HTERT RPE-1 (cell line): ENCODE results near the gene EPHA6.

Source experiments
- in situ Hi-C: fragments of 300-500 bp; cut with MboI; formaldehyde crosslinking; loops from 4 replicates; pipeline ENCODE4 v1.14.3; 2020; ENCODE audit warnings: low sequenced_read_pairs

Gene EPHA6

DNA sequence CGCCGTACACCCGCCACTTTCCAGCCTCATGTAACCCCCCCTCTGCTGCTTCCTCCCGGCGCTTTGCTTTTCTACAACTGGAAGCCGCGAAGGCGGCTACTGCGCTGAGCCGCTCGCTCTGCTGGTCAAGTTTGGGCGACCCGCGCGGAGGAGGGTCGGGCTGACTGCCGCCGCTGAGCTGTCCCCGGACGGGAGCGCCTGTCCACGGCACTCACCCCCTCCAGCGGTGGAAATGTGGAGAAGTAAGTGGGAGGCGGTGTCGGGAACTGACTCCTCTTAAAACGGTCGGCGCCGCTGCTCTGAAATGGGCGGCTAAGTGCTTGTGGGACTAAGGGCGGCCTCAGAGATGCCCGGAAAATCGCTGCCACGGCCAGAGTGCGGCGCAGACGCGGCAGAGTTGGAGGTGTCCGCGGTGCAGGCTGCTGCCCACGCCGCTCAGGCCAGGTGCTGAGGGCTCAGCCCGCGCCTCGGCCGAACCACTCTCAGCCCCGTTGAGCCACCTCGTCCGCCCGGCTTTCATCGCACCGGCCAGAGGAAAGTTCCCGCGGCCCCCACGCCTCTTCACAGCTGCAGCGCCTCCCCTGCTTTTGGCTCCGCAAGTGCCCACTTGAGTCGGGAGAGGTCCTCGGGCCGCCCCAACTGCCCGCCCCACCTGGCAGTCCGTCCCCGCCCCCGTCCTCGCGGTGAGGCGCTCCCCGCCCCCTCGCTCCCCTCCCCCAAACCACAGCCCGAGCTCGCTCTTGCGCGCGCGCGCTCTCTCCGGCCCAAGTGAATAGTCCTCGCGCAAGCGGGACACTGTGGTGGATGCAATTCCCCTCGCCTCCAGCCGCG is at the start of gene EPHA6:
Gene EPHA6 (plus strand): TSS at position 775 of the 831 bp plus-strand sequence.
- in situ Hi-C loops, result no loop called here

DNA sequence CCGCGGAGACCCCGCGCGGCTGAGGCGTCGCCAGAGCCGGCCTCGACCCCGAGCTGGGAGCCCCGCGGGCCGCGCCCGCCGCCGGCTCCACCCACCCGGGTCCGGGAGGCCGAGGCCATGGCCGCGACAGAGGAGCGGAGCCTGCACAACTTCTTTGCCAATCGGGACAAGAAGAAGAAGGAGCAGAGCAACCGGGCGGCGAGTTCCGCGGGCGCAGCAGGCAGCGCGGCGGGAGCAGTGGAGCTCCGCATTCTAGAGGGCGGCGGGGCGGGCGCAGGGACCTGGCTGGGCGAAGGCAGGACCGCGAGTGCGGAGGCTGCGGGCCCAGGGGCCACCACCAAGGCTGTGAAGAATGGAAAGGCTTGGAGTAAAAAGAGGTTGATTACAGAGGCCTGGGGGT is 37.6 kb upstream of the EPHA6 start:
- in situ Hi-C loops, result no loop called here

DNA sequence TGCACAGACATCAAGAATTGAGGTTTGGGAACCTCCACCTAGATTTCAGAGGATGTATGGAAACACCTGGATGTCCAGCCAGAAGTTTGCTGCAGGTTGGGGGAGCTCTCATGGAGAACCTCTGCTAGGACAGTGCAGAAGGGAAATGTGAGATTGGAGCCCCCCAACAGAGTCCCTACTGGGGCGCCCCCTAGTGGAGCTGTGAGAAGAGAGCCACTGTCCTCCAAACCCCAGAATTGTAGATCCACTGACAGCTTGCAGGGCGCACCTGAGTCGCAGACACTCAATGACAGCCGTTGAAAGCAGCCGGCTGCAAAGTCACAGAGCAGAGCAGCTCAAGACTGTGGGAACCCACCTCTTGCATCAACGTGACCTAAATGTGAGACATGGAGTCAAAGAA is 34.6 kb upstream of the EPHA6 start:
- in situ Hi-C loops, result no loop called here

DNA sequence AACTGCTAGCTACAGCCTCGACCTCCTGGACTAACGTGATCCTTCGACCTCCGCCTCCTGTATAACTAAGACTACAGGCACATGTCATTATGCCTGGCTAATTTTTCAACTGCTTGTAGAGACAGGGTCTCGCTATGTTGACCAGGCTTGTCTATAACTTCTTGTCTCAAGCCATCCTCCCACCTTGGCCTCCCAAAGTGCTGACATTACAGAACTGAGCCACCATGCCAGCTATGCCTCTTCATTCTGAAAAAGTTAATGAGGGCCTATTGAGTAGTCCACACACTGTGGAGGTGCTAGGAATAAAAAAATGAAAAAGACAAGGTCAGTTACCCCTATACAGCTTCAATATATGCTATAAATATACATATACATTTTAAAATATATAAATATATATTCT is 18.3 kb upstream of the EPHA6 start:
- in situ Hi-C loops, result no loop called here

DNA sequence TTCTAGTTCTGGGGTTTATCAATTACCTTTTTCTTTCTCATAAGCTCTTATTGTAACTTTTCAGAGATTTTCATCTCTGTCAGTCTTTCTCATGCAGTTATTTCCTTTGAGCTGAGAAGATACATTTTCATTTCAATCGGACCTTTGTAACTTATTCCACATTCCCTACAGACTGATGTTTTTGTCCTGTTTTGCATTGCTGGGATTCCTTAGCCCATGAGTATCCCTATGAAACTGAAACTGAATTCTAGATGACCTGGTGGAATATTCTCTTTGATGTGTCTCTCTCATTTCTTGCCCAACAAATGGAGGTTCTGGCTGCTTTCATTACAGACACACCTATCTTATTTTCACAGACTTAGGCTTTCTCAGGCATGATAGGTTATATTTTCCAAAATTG is 10.5 kb upstream of the EPHA6 start:
- in situ Hi-C loops, result no loop called here

DNA sequence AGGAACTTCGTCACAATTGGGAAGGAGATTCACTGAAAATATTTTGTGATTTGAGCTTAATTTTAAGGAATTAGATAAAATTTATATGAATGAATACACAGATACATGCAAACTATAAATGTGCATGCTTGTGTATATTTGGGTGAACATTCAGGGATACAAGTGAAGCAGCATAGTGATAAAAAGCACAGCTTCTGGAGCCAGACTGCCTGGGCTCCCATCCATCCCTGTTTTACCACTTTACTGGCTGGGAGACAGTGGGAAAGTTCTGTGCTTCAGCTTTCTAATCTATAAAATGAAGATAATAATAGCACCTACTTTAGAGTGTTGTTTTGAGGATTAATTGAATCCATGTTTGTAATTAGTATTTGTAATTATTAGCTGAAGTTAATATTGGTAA is 8.1 kb upstream of the EPHA6 start:
- in situ Hi-C loops, result no loop called here

DNA sequence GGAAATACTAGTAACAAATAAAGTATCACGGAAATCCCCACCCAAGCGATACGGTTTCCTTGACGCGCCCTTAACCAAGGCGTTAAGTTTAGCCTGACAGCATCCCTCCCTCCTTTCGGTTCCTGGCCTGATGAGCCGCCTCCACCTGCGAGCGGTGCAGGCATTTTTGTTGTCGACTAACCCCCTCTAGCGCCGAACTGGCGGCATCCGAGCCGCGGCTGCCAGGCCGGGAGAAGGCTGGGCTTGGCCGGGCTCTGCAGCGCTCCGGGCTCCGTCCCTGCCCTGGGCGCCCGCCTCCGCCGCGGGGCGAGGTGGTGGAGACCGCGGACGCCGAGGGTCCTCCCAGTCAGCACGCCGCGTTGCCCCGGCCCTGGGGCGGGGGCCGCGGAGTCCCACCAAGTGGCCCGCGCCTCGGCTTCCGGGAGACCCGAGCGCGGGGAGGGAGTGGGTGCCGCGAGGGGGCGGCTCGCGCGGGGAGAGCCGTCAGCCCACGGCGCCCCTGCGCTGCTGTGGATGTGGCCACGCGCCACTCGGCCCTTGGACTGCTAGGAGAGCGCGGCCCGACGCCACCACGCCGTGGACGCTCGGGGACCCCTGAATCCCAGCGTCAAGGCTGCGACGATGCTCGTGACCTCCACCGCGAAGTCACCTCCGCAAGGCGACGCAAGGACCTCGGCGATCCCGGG is 1.1 kb upstream of the EPHA6 start:
- in situ Hi-C loops, result no loop called here

DNA sequence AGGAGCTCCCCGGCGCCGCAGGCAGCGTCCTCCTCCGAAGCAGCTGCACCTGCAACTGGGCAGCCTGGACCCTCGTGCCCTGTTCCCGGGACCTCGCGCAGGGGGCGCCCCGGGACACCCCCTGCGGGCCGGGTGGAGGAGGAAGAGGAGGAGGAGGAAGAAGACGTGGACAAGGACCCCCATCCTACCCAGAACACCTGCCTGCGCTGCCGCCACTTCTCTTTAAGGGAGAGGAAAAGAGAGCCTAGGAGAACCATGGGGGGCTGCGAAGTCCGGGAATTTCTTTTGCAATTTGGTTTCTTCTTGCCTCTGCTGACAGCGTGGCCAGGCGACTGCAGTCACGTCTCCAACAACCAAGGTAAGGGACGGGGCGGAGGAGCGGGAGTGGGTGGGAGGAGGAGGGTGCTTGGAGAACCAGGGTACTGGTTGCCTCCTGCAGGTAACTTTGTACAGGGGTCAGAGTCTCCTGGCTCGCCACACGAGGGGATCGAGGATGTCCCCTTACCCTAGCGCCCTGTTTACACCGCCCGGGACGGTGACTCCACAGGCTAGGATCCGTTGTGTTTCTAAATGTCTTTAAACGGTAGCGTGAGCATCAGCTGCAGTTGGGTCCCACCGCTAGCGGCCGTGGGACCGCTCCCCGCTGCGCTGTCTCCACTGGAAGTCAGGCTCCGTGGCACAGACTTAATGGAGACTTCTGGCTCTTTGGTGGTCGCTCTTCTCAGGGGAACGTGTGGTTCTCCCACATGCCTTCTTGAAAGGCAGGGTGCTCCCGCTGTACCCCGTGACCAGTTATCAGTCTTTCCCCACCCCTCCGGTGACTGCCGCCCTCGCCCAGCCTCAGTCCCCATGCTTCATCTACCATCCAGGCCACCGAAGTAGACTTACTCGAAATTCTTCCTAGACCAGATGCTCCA is 515 bp downstream of the EPHA6 start:
- in situ Hi-C loops, result no loop called here

DNA sequence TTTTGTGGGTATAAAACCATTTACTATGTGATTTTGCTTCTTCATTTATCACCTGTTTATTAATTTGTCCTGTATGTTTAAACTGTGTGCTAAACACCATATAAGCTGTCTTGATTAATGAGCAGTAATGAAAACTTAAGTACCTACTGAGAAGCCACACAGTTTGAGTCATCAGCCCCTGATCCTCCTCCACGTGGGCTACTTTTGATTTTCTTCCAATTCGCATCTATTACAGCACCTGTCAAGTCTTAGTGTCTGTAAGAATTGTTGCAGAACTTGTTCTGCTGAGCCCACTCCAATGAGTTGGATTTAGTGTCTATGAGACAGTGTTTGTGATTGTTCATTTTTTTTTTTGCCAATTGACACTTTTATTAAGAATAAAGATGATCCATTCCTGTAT is 16.8 kb downstream of the EPHA6 start:
- in situ Hi-C loops, result no loop called here

DNA sequence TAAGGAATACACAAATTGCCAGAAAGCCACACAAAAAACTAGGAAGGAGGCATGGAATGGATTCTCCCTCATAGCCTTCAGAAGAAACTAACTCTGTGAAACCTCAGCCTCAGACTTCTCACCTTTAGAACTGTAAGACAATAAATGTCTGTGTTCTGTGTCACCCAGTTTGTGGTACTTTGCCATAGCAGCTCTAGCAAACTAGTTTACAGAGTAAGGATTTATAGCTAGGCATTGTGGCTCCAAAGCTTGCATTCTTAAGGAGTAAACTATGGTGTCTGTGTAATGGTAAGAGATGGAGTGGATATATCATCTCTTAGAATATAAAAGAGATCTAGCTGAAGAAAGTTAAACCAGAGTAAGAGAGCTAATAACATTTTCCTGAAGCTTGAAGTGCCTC is 18.9 kb downstream of the EPHA6 start:
- in situ Hi-C loops, result no loop called here

DNA sequence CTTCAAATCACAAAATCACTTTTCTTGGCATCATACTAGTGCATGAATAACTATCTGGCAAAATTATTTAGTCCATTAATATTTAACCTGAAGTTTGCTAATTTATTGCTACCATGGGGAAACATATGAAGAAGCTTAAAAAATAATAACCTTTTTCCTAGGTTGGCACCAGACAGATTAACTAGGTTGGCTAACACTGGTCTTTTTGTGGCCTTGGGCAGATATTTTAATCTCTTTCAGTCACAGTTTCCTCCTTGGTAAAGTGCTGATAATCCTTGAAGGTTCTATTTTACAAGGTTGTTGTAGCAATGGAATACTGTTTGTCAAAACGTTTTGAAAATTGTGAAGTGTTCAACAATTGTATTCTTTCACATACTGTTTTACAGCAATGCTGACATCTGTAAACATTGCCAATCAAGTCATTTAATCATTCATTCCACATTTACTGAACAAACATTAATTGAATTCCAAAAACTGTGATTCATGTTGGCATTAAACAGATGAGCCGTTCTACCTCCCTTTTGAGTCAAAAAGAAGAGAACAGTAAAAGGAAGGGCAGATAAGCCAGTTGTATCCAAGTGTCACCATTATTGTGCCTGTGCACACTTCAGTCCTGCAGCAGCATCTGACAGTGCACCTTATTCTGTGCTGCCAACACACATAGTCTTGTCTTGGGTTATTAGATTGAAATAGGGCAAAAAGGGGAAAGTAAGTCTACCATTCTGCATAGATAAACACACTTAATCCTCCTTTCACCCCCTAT is 21.9 kb downstream of the EPHA6 start:
- in situ Hi-C loops, result no loop called here

DNA sequence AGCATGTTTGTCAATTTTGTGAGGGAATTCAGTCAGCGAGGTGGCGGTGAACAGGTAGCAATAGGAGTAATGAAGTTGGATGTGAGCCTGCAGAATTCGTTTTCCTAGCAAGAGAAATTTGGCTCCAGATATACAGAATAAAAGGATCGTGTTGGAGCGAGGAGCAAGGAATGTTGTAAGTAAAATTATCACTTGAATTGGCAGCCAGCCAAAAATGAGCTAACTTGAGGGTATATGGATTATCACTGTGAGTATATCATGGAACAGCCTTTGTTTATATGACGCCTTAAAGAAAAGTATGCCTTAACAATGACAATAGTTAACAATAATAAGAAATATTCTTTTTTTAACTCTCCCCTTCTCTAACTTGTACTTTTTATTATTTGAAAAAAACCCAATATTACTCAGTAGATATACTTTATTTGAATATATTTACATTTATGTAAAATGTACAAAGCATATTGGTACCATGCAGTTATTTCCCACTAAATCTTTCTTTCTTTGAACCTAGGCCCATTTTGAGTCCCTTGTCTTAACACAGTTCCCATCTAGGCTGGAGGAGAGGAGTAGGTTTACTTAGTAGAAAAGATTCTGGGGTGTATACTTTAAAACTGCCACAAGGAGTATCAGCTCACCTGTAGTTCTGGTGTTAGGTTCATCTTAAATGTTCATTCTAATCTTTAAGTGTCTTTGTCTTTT is 29.3 kb downstream of the EPHA6 start:
- in situ Hi-C loops, result no loop called here

DNA sequence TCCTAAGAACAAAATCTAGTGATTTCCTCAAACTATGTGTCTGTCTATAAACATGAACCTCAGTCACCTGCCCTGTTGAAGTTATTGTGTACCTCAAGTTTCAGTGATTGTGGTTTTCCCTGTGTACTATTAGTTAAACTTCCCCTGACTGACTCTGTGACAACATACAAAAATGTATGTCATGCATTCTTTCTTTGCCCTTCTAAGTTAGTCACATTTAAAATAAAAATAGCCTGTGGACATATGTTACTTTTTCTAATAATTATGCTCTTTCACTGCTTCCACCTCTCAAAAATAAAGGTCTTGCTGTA is 29.8 kb downstream of the EPHA6 start:
- in situ Hi-C loops, result no loop called here

DNA sequence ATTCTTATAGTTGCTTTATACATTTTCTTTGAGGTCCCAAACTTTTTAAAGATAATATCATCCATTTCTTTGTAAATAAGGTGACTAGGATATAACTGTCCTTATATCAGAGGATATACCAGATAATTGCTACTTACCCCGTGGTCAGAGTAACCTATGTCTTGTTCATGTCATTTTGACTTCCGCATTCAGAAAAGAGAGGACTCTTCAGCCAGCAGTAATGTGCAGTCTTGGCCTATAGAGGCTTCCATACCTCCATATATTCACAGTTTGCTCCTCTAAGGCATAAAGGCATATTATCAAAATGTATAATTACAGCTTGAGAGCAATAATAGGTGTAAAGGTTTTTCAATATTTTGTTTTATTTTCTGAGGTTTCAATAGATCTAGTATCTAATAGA is 38.5 kb downstream of the EPHA6 start:
- in situ Hi-C loops, result no loop called here

DNA sequence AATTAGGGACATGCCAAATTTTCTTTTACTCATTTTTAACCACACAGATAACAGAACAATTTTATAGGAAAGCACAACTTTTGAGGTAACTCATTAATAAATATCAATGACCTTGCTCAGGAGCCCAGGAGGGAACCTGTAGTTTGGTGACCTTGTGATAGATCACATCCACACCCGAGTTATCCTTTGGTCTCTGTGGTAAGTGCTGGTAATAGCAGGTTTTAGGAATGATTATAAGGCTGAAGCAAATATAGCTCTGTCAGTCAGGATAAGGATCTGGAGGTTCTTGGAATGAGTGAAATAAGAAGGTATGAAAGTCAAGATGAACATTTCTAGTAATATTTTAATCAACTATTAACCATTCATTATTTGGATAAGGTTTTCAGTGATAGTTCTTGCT is 46.5 kb downstream of the EPHA6 start:
- in situ Hi-C loops, result no loop called here

DNA sequence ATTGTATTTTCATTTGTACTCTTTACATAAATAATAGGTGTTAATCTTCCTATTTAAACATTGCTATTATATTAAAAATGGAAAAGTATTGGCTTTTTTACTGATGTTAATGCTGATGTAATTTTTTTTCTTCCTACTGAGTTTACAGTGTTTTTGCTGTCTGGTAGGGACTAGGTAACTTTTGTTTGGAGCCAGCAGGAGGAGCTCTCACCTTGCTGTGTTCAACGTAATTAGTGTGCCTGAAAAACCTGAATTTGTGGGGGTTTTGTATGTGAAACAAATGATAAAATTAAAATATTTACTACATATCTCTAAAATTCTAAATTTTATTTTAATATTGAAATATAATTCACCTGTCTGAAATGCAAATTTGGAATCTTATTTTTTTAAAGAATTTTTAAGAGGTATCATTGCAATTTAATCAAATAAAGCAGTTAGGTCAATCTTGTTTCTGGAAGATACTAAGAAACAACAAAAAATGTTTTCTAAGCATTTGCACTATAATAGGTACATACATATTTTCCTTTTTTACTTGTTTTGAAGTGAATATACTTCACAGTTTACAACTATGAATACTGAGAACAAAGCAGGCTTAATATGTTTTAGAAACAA is 48.8 kb downstream of the EPHA6 start:
- in situ Hi-C loops, result no loop called here

DNA sequence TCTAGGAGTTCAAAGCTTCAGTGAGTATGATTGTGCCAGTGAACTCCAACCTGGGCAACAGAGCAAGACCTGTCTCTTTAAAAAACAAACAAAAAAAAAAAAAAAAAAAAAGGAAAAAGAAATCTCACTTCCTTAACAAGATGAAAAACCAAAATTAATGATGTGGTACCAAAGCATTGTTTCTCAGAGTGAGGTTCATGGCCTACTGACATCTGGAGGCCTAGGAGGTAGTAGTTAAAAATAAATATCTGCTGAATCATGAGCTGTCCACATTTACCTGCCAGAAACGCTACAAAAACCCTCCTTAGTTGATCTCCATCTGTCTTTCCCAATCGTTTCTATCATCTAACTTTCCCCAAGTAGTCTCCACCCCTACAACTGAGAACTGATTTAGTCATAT is 51.2 kb downstream of the EPHA6 start:
- in situ Hi-C loops, result no loop called here

DNA sequence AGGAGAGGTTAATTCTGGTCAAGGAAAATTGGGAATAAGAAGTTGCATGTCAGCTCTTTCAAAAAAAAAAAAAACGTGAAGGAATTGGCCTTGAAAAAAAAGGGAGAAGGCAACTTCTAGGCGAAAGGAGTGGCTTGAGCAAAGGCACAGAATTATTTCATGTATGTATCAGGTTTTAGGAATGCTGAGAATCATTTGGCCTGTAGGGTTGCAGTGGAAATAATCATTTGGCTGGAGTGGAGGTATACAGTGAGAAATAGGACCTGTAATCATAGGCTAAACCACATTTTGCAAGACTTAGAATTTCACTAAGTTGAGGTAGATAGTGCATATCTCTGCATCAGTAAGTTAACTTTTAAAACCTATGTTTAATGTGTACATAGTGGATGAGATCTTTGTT is 54.9 kb downstream of the EPHA6 start:
- in situ Hi-C loops, result no loop called here

DNA sequence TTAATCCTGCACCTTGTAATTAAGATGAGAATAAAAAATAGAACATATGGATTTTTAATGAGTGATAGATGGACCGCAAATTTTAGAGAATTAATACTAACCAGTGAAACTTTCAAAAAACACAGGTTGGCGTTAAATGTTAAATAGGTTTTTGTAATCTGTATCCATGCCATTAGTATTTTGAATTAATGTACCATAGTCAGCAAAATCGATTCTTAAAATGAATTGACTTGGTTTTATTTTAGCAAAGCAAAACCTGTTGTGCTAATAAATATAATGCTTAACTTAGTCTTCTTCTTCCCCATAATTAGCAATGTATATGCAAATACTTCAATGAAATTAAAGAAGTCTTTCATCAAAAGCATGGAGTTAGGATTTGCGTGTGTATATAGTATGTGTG is 63.1 kb downstream of the EPHA6 start:
- in situ Hi-C loops, result no loop called here

DNA sequence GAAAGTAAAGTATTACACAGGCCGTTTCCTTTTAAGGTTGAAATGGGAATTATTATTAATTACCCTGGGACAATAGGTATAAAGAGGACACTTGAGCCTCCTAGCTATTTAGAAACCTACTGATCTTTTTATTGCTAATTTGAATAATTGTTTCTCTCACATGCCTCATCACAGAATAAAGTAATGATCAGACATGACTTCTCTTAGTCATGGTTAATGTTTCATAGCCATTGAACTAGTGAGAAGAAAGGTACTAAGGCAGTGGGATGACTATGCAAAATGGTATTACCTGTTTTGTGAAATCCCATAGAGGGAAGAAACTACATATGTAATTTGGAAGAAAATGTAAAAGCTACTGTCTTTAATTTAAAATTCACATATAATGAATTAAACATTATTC is 85.6 kb downstream of the EPHA6 start:
- in situ Hi-C loops, result no loop called here
